Neural crest cell (in vitro differentiated cells): ENCODE measurements around the gene NLGN4X. TPM values are rescaled to one million over a fixed set of nuclear protein-coding genes. Genes with fewer than 3 reads are reported as not detected.

Experiments used
- DNase-seq: peaks from one replicate; pipeline ENCODE4 v3.0.0; 2021; ENCODE audit warnings: low read depth, mixed read lengths, low spot score
- H3K27ac Mint-ChIP-seq: one replicate; pipeline ENCODE4 v1.8.0; 2021; ENCODE audit warnings: mild to moderate bottlenecking, mixed read lengths; ENCODE audit not compliant: unreplicated experiment
- H3K27me3 Mint-ChIP-seq: 2 replicates; pipeline ENCODE4 v1.8.0; 2021; ENCODE audit warnings: low read depth, mild to moderate bottlenecking, mixed read lengths
- H3K36me3 Mint-ChIP-seq: 2 replicates; pipeline ENCODE4 v1.8.0; 2021; ENCODE audit warnings: low read depth, mild to moderate bottlenecking, mixed read lengths
- H3K4me1 Mint-ChIP-seq: 2 replicates; pipeline ENCODE4 v1.8.0; 2021; ENCODE audit warnings: mixed read lengths
- H3K4me3 Mint-ChIP-seq: one replicate; pipeline ENCODE4 v1.8.0; 2021; ENCODE audit warnings: mild to moderate bottlenecking, mixed read lengths
- H3K9me3 Mint-ChIP-seq: 2 replicates; pipeline ENCODE4 v1.8.0; 2021; ENCODE audit warnings: mixed read lengths
- total RNA-seq: library from RNA; stranded (reverse); gene quantifications from 2 replicates; pipeline ENCODE4 v1.2.1, GENCODE V29; 2021
- TF ChIP-seq, protein P1 (sequence below): fragments of 200-600 bp; sonication (generic); conservative IDR thresholded peaks from 2 replicates; pipeline ENCODE4 v1.5.0; 2021; ENCODE audit warnings: antibody characterized with exemption, mild to moderate bottlenecking

NLGN4X gene
- total RNA-seq, 1 donor from 2014 or later = 57.8 TPM

DNA sequence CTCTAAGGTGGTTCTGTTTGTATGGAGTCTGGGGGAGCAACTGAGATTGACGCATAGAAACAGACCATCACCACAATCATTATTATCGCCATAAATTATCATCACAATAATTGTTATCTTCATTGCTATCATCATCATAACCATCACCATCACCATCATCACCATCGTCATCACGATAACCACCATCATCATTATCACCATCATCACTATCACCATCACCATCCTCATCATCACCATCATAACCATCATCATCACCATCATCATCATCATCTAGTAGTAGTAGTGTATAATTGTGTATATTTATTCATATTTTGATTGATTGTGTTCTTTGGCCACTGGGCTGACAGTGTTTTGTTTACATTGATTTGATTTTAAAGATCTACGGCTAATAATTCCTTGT, 95.7 kb downstream of the NLGN4X start:
- Mint-ChIP-seq H3K27ac (no peak overlapping the region), H3K4me3 (no peak overlapping the region), H3K27me3 (no peaks in the 10 kb centered on the region), H3K9me3 (peaks cover 9% of the 10 kb centered on the region), H3K36me3 (peaks cover 30% of the 10 kb centered on the region), H3K4me1 (peaks cover 14% of the 10 kb centered on the region)
- TF ChIP-seq, protein P1, sequence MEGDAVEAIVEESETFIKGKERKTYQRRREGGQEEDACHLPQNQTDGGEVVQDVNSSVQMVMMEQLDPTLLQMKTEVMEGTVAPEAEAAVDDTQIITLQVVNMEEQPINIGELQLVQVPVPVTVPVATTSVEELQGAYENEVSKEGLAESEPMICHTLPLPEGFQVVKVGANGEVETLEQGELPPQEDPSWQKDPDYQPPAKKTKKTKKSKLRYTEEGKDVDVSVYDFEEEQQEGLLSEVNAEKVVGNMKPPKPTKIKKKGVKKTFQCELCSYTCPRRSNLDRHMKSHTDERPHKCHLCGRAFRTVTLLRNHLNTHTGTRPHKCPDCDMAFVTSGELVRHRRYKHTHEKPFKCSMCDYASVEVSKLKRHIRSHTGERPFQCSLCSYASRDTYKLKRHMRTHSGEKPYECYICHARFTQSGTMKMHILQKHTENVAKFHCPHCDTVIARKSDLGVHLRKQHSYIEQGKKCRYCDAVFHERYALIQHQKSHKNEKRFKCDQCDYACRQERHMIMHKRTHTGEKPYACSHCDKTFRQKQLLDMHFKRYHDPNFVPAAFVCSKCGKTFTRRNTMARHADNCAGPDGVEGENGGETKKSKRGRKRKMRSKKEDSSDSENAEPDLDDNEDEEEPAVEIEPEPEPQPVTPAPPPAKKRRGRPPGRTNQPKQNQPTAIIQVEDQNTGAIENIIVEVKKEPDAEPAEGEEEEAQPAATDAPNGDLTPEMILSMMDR = no peak
- no peak for DNase-seq

DNA sequence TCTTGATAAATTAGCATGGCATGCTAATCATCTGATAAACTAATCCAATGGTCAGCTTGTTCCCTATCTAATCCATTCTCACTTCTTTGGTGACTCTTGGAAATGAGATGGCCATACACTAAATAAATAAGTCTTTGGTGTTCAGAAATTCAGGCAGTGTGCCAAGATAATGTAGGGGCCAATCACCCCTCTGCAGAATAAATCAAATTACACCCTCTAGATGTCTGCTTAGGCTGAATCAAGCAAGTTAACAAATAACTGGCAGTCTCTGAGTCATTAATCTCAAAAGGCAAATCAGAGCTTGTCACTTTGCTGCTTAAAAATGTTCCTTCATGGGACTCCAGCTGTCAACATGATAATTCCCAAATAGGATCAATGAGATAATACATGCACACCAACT, 97.4 kb downstream of the NLGN4X start:
- DNase-seq = no peak
- Mint-ChIP-seq H3K36me3 (peaks cover 18% of the 10 kb centered on the region), H3K27ac (no peak overlapping the region), H3K4me1 (peaks cover 21% of the 10 kb centered on the region), H3K9me3 (peaks cover 6% of the 10 kb centered on the region), H3K27me3 (no peaks in the 10 kb centered on the region), H3K4me3 (no peak overlapping the region)
- TF ChIP-seq, protein P1 = no peak

DNA sequence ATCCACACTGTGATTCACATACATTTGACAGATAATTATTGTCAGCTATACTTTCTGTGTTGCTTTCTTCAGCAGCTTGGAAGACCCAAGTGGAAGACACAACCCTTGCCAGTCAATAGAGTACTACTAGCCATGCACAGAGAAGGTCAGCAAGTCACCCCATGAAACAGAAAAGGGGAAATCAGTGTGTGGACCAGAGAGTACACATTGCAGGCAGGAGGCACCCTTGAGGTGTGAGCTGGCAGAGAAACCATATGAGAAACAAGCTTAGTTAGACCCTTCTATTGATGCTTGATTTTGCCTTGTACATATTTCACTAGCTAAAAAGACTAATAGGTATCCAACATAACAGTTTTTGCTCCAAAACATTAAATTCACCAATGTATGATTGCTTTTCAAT, 99.5 kb downstream of the NLGN4X start:
- peaks cover 26% of the 10 kb centered on the region for H3K4me1 Mint-ChIP-seq
- no peaks in the 10 kb centered on the region for H3K9me3 Mint-ChIP-seq
- TF ChIP-seq, protein P1 = no peak
- H3K27ac Mint-ChIP-seq = no peak overlapping the region
- H3K4me3 Mint-ChIP-seq = no peak overlapping the region
- no peak for DNase-seq
- peaks cover under 1% of the 10 kb centered on the region for H3K36me3 Mint-ChIP-seq
- no peaks in the 10 kb centered on the region for H3K27me3 Mint-ChIP-seq

DNA sequence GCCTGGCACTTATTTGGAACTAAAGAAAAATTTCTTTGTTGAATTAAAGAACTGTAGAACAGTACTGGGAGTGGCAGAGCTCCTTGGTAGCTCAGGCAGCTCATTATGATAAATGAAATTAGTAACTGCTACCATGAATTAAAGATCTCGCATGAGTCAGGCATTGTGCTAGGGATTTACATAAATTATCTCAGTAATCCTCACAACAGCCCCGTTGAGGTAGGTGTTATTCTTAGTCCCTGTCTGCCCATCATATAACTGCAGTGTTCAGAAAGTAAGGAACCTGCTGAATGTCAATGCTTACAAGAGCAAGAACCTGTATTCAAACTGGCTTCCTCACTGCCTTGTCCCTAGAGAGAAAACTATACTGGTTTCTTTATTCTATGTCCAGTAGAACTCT, 108.3 kb downstream of the NLGN4X start:
- DNase-seq = no peak
- TF ChIP-seq, protein P1 = no peak

DNA sequence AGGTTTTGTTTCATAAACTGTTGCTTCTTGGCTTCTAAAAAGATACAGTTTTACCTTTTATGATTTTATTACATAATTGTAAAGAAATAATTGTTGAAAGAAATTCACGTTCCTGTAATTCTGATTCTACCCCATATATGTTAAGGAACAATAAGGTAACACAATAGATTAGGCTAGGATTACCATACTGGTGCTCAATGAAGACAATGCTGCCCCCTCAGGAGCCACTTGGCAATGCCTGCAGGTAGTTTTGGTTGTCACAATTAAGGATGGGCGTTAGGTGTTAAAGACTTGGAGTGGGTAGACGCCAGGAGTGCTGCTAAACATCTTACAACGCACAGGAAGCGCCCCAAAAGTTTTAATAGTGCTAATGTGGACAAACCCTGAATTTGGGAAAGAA, 133.2 kb downstream of the NLGN4X start:
- TF ChIP-seq, protein P1 = peak; percentile 51
- DNase-seq = no peak
- peak overlapping the region; percentile 39 for H3K4me3 Mint-ChIP-seq
- peaks cover 10% of the 10 kb centered on the region for H3K9me3 Mint-ChIP-seq
- peak overlapping the region; percentile 83 for H3K27ac Mint-ChIP-seq
- no peaks in the 10 kb centered on the region for H3K27me3 Mint-ChIP-seq
- peaks cover 47% of the 10 kb centered on the region for H3K4me1 Mint-ChIP-seq
- peaks cover 22% of the 10 kb centered on the region for H3K36me3 Mint-ChIP-seq

More for the DNA sequence above, 108.3 kb downstream of the NLGN4X start:
- Mint-ChIP-seq H3K36me3 (peaks cover 5% of the 10 kb centered on the region), H3K27me3 (no peaks in the 10 kb centered on the region), H3K4me3 (no peak overlapping the region), H3K9me3 (no peaks in the 10 kb centered on the region), H3K27ac (no peak overlapping the region), H3K4me1 (peaks cover 32% of the 10 kb centered on the region)

DNA sequence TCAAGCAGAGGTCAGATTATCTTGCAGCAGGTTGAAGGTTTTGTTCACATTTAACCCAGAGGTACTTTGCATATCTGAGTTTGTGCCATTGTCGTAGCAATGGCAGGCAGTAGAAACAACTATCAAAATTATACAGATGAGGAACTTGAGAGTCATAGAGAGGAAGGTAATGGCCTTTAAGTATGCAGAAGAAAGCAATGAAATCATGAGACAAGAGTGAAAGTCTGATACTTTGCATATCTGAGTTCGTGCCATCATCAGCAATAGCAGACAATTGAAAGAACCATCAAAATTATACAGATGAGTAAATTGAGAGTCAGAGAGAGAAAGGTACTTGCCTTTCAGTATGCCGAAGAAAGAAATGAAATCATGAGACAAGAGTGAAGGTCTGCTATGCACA, 154.1 kb downstream of the NLGN4X start:
- Mint-ChIP-seq H3K4me3 (no peak overlapping the region), H3K27me3 (no peaks in the 10 kb centered on the region), H3K9me3 (peaks cover 11% of the 10 kb centered on the region), H3K27ac (no peak overlapping the region), H3K36me3 (peaks cover 22% of the 10 kb centered on the region), H3K4me1 (peaks cover 14% of the 10 kb centered on the region)
- TF ChIP-seq, protein P1 = no peak
- DNase-seq = no peak
